GM23338 (cell line): ENCODE data around the gene PERM1. TPM values are rescaled to one million over a fixed set of nuclear protein-coding genes. Genes with fewer than 3 reads are reported as not detected.

Experiments
- ATAC-seq: fragments of 200-7000 bp; cut with Tn5 transposase; 3 replicates; pipeline ENCODE4 v1.9.1; 2020
- DNase-seq: peaks from one replicate; pipeline ENCODE4 v3.0.0-alpha.2; 2015; ENCODE audit warnings: low spot score
- H2AFZ ChIP-seq: fragments of 200-600 bp; sonication (generic); 2 replicates; pipeline ENCODE4 v1.8.0; 2016; ENCODE audit warnings: antibody characterized with exemption, mild to moderate bottlenecking, moderate library complexity
- H3F3A ChIP-seq: fragments of 200-600 bp; sonication (generic); replicated peaks from 2 replicates; pipeline ENCODE4 v1.8.0; 2017; ENCODE audit warnings: antibody characterized with exemption, mixed run types, low read depth
- H3K27ac ChIP-seq: fragments of 200-600 bp; sonication (generic); 2 replicates; pipeline ENCODE4 v1.6.1; 2016; ENCODE audit warnings: low read depth
- H3K27me3 ChIP-seq: fragments of 200-600 bp; sonication (generic); 2 replicates; pipeline ENCODE4 v1.8.0; 2016; ENCODE audit warnings: mild to moderate bottlenecking, mixed run types, moderate library complexity; ENCODE audit not compliant: insufficient read depth
- H3K36me3 ChIP-seq: fragments of 200-600 bp; sonication (generic); 2 replicates; pipeline ENCODE4 v1.8.0; 2016; ENCODE audit warnings: mild to moderate bottlenecking; ENCODE audit not compliant: insufficient read depth
- H3K4me1 ChIP-seq: fragments of 200-600 bp; sonication (generic); 2 replicates; pipeline ENCODE4 v1.8.0; 2016; ENCODE audit warnings: mild to moderate bottlenecking, moderate library complexity; ENCODE audit not compliant: insufficient read depth
- H3K4me2 ChIP-seq: fragments of 200-600 bp; sonication (generic); 2 replicates; pipeline ENCODE4 v1.7.1; 2017; ENCODE audit warnings: mixed run types
- H3K4me3 ChIP-seq: fragments of 200-600 bp; sonication (generic); 2 replicates; pipeline ENCODE4 v1.6.1; 2016; ENCODE audit warnings: mixed run types
- H3K79me2 ChIP-seq: fragments of 200-600 bp; sonication (generic); replicated peaks from 2 replicates; pipeline ENCODE4 v1.8.0; 2017; ENCODE audit warnings: mild to moderate bottlenecking; ENCODE audit not compliant: insufficient read depth
- H3K9me2 ChIP-seq: fragments of 200-600 bp; sonication (generic); 2 replicates; pipeline ENCODE4 v1.8.0; 2017; ENCODE audit not compliant: insufficient read depth
- H4K20me1 ChIP-seq: fragments of 200-600 bp; sonication (generic); replicated peaks from 2 replicates; pipeline ENCODE4 v1.8.0; 2017; ENCODE audit warnings: mild to moderate bottlenecking; ENCODE audit not compliant: insufficient read depth
- H3K27ac Mint-ChIP-seq: 2 replicates; pipeline ENCODE4 v1.8.0; 2020; ENCODE audit warnings: inconsistent platforms, mild to moderate bottlenecking, moderate library complexity, mixed read lengths
- H3K27me3 Mint-ChIP-seq: 3 replicates; pipeline ENCODE4 v1.8.0; 2022; ENCODE audit warnings: low read depth, mild to moderate bottlenecking, moderate library complexity, mixed read lengths, inconsistent platforms; ENCODE audit not compliant: insufficient read depth, poor library complexity
- H3K36me3 Mint-ChIP-seq: 3 replicates; pipeline ENCODE4 v1.8.0; 2021; ENCODE audit warnings: low read depth, mild to moderate bottlenecking, inconsistent platforms, moderate library complexity, mixed read lengths
- H3K4me1 Mint-ChIP-seq: 3 replicates; pipeline ENCODE4 v1.8.0; 2020; ENCODE audit warnings: mild to moderate bottlenecking, inconsistent platforms, mixed read lengths
- H3K4me3 Mint-ChIP-seq: 3 replicates; pipeline ENCODE4 v1.8.0; 2021; ENCODE audit warnings: moderate library complexity, mild to moderate bottlenecking, inconsistent platforms, mixed read lengths
- H3K9me3 Mint-ChIP-seq: 3 replicates; pipeline ENCODE4 v1.8.0; 2020; ENCODE audit warnings: moderate library complexity, mild to moderate bottlenecking, inconsistent platforms, mixed read lengths
- CREB1 ChIP-seq: fragments of 250-450 bp; sonication (Bioruptor Pico); IDR thresholded peaks from 2 replicates; pipeline ENCODE4 v1.5.0; 2020; ENCODE audit warnings: low read depth, mild to moderate bottlenecking, moderate library complexity
- CTCF ChIP-seq, 2 experiments: fragments of 200-600 bp in 1 of 2; sonication (generic) in 1 of 2; conservative IDR thresholded peaks; 2 replicates each; pipeline versions ENCODE4 v1.5.1 to v1.6.1; 2016 to 2017; ENCODE audit warnings: antibody characterized with exemption in 2 of 2, low read depth in 2 of 2, mild to moderate bottlenecking in 2 of 2, moderate library complexity in 1 of 2
- ETS1 ChIP-seq: IDR thresholded peaks from 2 replicates; pipeline ENCODE4 v1.6.1; 2016; ENCODE audit warnings: antibody characterized with exemption
- EZH2 ChIP-seq: fragments of 200-600 bp; sonication (generic); IDR thresholded peaks from one replicate; pipeline ENCODE4 v1.8.0; 2017; ENCODE audit warnings: antibody characterized with exemption, mild to moderate bottlenecking, low read depth; ENCODE audit not compliant: unreplicated experiment
- EZH2phosphoT487 ChIP-seq: fragments of 200-600 bp; sonication (generic); IDR thresholded peaks from one replicate; pipeline ENCODE4 v1.8.1; 2018; ENCODE audit warnings: antibody characterized with exemption; ENCODE audit not compliant: unreplicated experiment
- JUNB ChIP-seq: IDR thresholded peaks from one replicate; pipeline ENCODE4 v1.6.1; 2016; ENCODE audit warnings: antibody characterized with exemption; ENCODE audit not compliant: unreplicated experiment
- NANOG ChIP-seq: IDR thresholded peaks from 2 replicates; pipeline ENCODE4 v1.6.1; 2016; ENCODE audit warnings: antibody characterized with exemption, borderline replicate concordance
- POLR2AphosphoS5 ChIP-seq: IDR thresholded peaks from 2 replicates; pipeline ENCODE4 v1.6.1; 2016; ENCODE audit warnings: antibody characterized with exemption, low read depth
- REST ChIP-seq: IDR thresholded peaks from one replicate; pipeline ENCODE4 v1.6.1; 2018; ENCODE audit warnings: antibody characterized with exemption; ENCODE audit not compliant: unreplicated experiment
- STAT1 ChIP-seq: IDR thresholded peaks from one replicate; pipeline ENCODE4 v1.6.1; 2016; ENCODE audit warnings: antibody characterized with exemption; ENCODE audit not compliant: unreplicated experiment
- ZNF114 ChIP-seq: fragments of 250-450 bp; sonication (Bioruptor Pico); IDR thresholded peaks from 2 replicates; pipeline ENCODE4 v1.5.0; 2020; ENCODE audit warnings: mild to moderate bottlenecking, moderate library complexity
- ZNF331 ChIP-seq: fragments of 250-450 bp; sonication (Bioruptor Pico); IDR thresholded peaks from 2 replicates; pipeline ENCODE4 v1.5.0; 2020; ENCODE audit warnings: low read depth, mild to moderate bottlenecking, moderate library complexity
- ZNF462 ChIP-seq: fragments of 250-450 bp; sonication (Bioruptor Pico); IDR thresholded peaks from 2 replicates; pipeline ENCODE4 v1.5.0; 2020; ENCODE audit warnings: mild to moderate bottlenecking, moderate library complexity
- polyA plus RNA-seq: library from polyadenylated mRNA; unstranded; fragments of >200 nt; fragmentation: Nextera tagmentation; extraction: Ambion mirVana; gene quantifications from 2 replicates; pipeline ENCODE4 v1.2.1, GENCODE V29; 2016
- total RNA-seq: library from RNA; depleted of rRNA; stranded (reverse); fragments of >200 nt; shearing (Covaris generic); gene quantifications from 2 replicates; pipeline ENCODE4 v1.2.3, GENCODE V29; 2014

PERM1 gene
- total and polyA plus RNA-seq, 2 experiments from 2014 or later: 1.1 TPM; not detected in 1

- no peak overlapping the region for H3K27ac ChIP-seq
- H3K27me3 Mint-ChIP-seq: peaks cover 59% of the 10 kb centered on the region
- no peak overlapping the region for H2AFZ ChIP-seq
- H3K27me3 ChIP-seq: peaks cover 73% of the 10 kb centered on the region
- H3K4me3 Mint-ChIP-seq: peak overlapping the region; percentile 19; the same call in 1 of the 3 replicates
- H3K27ac Mint-ChIP-seq: no peak overlapping the region
- H3K4me2 ChIP-seq: no peak overlapping the region
- no peaks in the 10 kb centered on the region for H3K9me2 ChIP-seq
- H3K36me3 ChIP-seq: no peaks in the 10 kb centered on the region
- peaks cover 8% of the 10 kb centered on the region; the same call in 1 of the 2 replicates for H3K4me1 ChIP-seq
- ATAC-seq: no peak
- H3F3A ChIP-seq: peaks cover 4% of the 10 kb centered on the region; the same call in 1 of the 2 replicates
- no peak for DNase-seq
- no peaks in the 10 kb centered on the region; the same call in 2 of the 3 replicates for H3K36me3 Mint-ChIP-seq
- H3K9me3 Mint-ChIP-seq: peaks cover 2% of the 10 kb centered on the region; the same call in 1 of the 3 replicates
- no peaks in the 10 kb centered on the region for H3K79me2 ChIP-seq
- no peaks in the 10 kb centered on the region; the same call in 1 of the 2 replicates for H4K20me1 ChIP-seq
- H3K4me1 Mint-ChIP-seq: peaks cover 18% of the 10 kb centered on the region
- TF ChIP-seq JUNB: no peak
- TF ChIP-seq EZH2phosphoT487: no peak
- no peak for TF ChIP-seq ZNF114 (CRISPR knock-in tag)
- TF ChIP-seq ZNF462 (CRISPR knock-in tag): no peak
- TF ChIP-seq REST: no peak
- no peak for TF ChIP-seq EZH2
- TF ChIP-seq STAT1: no peak
- no peak for TF ChIP-seq ETS1
- no peak for TF ChIP-seq CTCF (conservative IDR thresholded peaks at IDR 0.05; ENCODE audit: low read depth in 2 of 2)
- no peak for TF ChIP-seq POLR2AphosphoS5
- TF ChIP-seq ZNF331: no peak
- TF ChIP-seq CREB1 (CRISPR knock-in tag): no peak
- TF ChIP-seq NANOG: no peak
- H3K4me3 ChIP-seq: no peak overlapping the region
These were observed 22.5 kb upstream of the PERM1 start for GRCh38 chr1:1004420-1004779.
